Measurements from ENCODE around the gene CAPZA1. TPM values are rescaled to one million over a fixed set of nuclear protein-coding genes. Genes with fewer than 3 reads are reported as not detected.

CAPZA1 gene
- polyA plus RNA-seq, 1 experiment: 65.1 TPM

DNA sequence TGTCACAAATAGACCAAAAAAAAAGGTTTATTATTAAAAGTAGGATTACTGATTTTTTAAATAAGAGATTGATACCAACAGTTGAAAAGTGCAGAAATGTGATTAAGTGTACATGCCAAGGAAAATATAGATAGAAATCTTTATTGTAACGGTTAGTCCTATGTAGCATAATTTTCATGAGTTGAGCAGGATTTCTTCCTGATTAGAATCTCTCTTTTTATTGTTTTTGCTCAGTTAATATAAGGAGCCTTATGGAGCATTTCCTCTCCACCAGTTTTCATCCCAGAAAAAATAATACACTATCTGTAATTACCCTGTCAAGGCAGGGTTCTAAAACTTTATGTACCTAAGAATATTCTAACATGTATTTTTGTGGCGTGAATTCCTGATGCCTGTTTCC, 23.4 kb downstream of the CAPZA1 start:
- TF ChIP-seq, protein P1, sequence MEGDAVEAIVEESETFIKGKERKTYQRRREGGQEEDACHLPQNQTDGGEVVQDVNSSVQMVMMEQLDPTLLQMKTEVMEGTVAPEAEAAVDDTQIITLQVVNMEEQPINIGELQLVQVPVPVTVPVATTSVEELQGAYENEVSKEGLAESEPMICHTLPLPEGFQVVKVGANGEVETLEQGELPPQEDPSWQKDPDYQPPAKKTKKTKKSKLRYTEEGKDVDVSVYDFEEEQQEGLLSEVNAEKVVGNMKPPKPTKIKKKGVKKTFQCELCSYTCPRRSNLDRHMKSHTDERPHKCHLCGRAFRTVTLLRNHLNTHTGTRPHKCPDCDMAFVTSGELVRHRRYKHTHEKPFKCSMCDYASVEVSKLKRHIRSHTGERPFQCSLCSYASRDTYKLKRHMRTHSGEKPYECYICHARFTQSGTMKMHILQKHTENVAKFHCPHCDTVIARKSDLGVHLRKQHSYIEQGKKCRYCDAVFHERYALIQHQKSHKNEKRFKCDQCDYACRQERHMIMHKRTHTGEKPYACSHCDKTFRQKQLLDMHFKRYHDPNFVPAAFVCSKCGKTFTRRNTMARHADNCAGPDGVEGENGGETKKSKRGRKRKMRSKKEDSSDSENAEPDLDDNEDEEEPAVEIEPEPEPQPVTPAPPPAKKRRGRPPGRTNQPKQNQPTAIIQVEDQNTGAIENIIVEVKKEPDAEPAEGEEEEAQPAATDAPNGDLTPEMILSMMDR (IDR thresholded peaks at IDR 0.05; ENCODE audit: insufficient read depth, low read depth, low read length): no peak
- Histone ChIP-seq H3K27me3 (ENCODE audit: control insufficient read depth, insufficient read depth, low read length) (no peaks in the 10 kb centered on the region), H3K36me3 (ENCODE audit: control insufficient read depth, insufficient read depth, low read length) (0 out of 2 replicates have a peak, but pooled peaks cover 1% of the 10 kb centered on the region), H3K4me3 (ENCODE audit: low read depth, low read length) (no peak overlapping the region)
- ChIA-PET CTCF (interaction anchor here (0.7 to 1.6 kb wide), 4 partner anchors 9 to 68 kb away, joined by 3 to 4 read pairs (median 4); no protein-coding TSS in a partner anchor), POLR2A (no interaction called here)
- DNase-seq (ENCODE audit: low read depth): no peak

DNA sequence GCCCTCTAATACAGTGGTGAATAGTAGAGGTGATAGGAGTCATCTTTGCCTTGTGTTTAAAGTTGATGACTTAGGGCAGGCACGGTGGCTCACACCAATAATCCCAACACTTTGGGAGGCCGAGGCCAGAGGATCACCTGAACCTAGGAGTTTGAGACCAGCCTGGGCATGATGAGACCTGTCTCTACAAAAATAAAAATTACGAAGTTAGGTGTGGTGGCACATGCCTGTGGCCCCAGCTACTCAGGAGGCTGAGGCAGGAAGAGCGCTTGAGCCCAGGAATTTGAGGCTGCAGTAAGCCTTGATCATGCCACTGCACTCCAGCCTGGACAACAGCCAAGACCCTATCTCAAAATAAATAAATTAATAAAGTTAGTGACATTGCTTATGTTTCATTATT, 26.6 kb downstream of the CAPZA1 start:
- no peak for DNase-seq (ENCODE audit: low read depth)
- H3K36me3 ChIP-seq (ENCODE audit: control insufficient read depth, insufficient read depth, low read length): peaks cover 5% of the 10 kb centered on the region
- TF ChIP-seq, protein P1 (IDR thresholded peaks at IDR 0.05; ENCODE audit: insufficient read depth, low read depth, low read length): no peak
- ChIA-PET CTCF (no interaction called here), POLR2A (no interaction called here)
- H3K4me3 ChIP-seq (ENCODE audit: low read depth, low read length): no peak overlapping the region
- no peaks in the 10 kb centered on the region for H3K27me3 ChIP-seq (ENCODE audit: control insufficient read depth, insufficient read depth, low read length)

DNA sequence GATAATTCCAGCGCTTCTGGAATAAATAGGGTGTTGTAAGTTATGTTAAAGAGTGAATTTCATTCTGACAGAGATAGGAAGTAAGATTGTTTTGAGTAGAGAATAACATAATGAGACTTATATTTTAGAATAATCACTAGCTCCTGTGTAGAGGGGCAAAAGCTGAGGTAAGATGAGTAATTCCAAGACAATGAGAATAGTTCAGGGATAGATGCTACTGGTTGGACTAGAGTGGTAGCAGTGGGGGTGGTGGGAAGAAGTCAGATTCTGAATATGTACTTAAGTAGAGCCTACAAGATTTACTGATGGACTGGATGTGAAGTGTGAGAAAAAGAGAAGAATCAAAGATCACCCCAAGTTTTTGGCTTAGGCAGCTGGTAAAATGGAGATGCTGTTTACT, 31.6 kb downstream of the CAPZA1 start:
- no peaks in the 10 kb centered on the region for H3K27me3 ChIP-seq (ENCODE audit: control insufficient read depth, insufficient read depth, low read length)
- TF ChIP-seq, protein P1 (IDR thresholded peaks at IDR 0.05; ENCODE audit: insufficient read depth, low read depth, low read length): no peak
- DNase-seq (ENCODE audit: low read depth): no peak
- H3K4me3 ChIP-seq (ENCODE audit: low read depth, low read length): no peak overlapping the region
- H3K36me3 ChIP-seq (ENCODE audit: control insufficient read depth, insufficient read depth, low read length): peaks cover 6% of the 10 kb centered on the region
- CTCF ChIA-PET: interaction anchor here (1.4 to 4.0 kb wide), 5 partner anchors 10 to 66 kb away, joined by 3 to 26 read pairs (median 5); partner anchors contain the start of gene MOV10
- POLR2A ChIA-PET: no interaction called here

DNA sequence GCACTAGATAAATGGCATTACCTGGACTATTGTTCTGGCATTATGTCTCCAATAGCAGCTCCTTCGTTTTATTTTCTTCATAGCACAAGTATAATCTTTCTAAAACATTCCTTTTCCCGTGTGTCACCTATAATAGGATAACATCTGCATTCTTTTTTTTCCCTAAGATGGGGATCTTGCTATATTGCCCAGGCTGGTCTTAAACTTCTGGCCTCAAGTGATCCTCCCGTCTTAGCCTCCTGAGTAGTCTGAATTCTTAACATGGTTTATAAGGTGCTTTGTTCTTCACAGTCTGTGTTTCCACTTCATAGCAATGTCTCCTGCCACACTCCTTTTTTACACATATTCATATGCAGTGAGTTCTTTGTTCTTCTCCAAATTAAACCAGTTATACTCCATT, 46.2 kb downstream of the CAPZA1 start:
- no peak for DNase-seq (ENCODE audit: low read depth)
- TF ChIP-seq, protein P1 (IDR thresholded peaks at IDR 0.05; ENCODE audit: insufficient read depth, low read depth, low read length): no peak
- Histone ChIP-seq H3K4me3 (ENCODE audit: low read depth, low read length) (no peak overlapping the region), H3K27me3 (ENCODE audit: control insufficient read depth, insufficient read depth, low read length) (no peaks in the 10 kb centered on the region), H3K36me3 (ENCODE audit: control insufficient read depth, insufficient read depth, low read length) (peaks cover 14% of the 10 kb centered on the region)
- ChIA-PET CTCF (no interaction called here), POLR2A (no interaction called here)

DNA sequence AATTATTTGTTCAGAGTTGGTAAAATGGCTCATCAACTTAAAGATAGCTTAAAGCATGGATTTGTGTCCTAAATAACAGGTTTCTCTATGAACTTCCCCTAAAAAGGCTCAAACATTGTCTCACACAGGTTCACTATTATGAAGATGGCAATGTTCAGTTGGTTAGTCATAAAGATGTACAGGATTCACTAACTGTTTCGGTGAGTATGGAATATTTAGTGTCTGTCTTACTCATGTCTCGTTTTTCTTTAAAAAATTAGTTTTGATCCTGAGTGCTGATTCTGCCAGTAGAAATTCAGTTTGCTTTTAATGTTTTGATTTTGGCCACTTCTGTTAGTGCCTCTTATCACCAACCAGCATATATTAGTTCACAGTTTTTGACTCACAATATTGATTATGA, 47.3 kb downstream of the CAPZA1 start:
- Histone ChIP-seq H3K27me3 (ENCODE audit: control insufficient read depth, insufficient read depth, low read length) (no peaks in the 10 kb centered on the region), H3K36me3 (ENCODE audit: control insufficient read depth, insufficient read depth, low read length) (peaks cover 12% of the 10 kb centered on the region), H3K4me3 (ENCODE audit: low read depth, low read length) (no peak overlapping the region)
- no peak for DNase-seq (ENCODE audit: low read depth)
- TF ChIP-seq, protein P1 (IDR thresholded peaks at IDR 0.05; ENCODE audit: insufficient read depth, low read depth, low read length): no peak
- ChIA-PET CTCF (no interaction called here), POLR2A (no interaction called here)

All from BJ (cell line).